Skeletal muscle satellite cell (primary cell): ENCODE data around the gene ZNF710.

Experiments used
- H3K27me3 ChIP-seq: 2 replicates; pipeline ENCODE4 v1.7.0; 2013; ENCODE audit warnings: low read length; ENCODE audit not compliant: control insufficient read depth, insufficient read depth
- H3K36me3 ChIP-seq: 2 replicates; pipeline ENCODE4 v1.7.0; 2013; ENCODE audit warnings: mild to moderate bottlenecking, control low read depth, low read length; ENCODE audit not compliant: insufficient read depth
- H3K4me1 ChIP-seq: 2 replicates; pipeline ENCODE4 v1.7.0; 2013; ENCODE audit warnings: low read length; ENCODE audit not compliant: control insufficient read depth, insufficient read depth
- H3K4me2 ChIP-seq: 2 replicates; pipeline ENCODE4 v1.7.0; 2013; ENCODE audit warnings: mild to moderate bottlenecking, low read length
- H3K4me3 ChIP-seq: 2 replicates; pipeline ENCODE4 v1.7.0; 2013; ENCODE audit warnings: low read length
- H3K9ac ChIP-seq: 2 replicates; pipeline ENCODE4 v1.7.0; 2013; ENCODE audit warnings: mild to moderate bottlenecking, low read depth, low read length, moderate library complexity
- H3K9me3 ChIP-seq: replicated peaks from 2 replicates; pipeline ENCODE4 v1.7.0; 2013; ENCODE audit warnings: mild to moderate bottlenecking, control low read depth, low read length

ZNF710 gene

DNA sequence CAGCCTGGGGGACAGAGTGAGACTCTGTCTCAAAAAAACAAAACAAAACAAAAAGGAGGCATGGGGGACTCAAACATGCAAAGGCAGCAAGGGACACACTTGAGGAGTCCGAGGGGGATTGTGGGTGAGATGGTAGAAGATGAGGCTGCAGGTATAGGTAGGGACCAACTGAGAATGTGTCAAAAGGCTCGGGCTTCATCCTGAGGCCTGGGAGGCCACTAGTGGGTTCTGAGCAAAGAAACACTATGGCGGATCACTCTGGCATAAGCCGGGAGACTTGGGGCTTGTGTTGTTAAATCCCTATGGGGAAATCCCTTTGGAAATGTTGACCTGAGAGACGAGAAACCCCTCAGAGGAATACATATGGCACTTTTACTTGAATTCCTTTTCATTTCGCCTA, 21.2 kb downstream of the ZNF710 start:
- Histone ChIP-seq H3K4me1 (no peaks in the 10 kb centered on the region), H3K4me2 (no peak overlapping the region), H3K36me3 (no peaks in the 10 kb centered on the region), H3K9ac (no peak overlapping the region), H3K4me3 (no peak overlapping the region), H3K9me3 (no peaks in the 10 kb centered on the region), H3K27me3 (no peaks in the 10 kb centered on the region)

DNA sequence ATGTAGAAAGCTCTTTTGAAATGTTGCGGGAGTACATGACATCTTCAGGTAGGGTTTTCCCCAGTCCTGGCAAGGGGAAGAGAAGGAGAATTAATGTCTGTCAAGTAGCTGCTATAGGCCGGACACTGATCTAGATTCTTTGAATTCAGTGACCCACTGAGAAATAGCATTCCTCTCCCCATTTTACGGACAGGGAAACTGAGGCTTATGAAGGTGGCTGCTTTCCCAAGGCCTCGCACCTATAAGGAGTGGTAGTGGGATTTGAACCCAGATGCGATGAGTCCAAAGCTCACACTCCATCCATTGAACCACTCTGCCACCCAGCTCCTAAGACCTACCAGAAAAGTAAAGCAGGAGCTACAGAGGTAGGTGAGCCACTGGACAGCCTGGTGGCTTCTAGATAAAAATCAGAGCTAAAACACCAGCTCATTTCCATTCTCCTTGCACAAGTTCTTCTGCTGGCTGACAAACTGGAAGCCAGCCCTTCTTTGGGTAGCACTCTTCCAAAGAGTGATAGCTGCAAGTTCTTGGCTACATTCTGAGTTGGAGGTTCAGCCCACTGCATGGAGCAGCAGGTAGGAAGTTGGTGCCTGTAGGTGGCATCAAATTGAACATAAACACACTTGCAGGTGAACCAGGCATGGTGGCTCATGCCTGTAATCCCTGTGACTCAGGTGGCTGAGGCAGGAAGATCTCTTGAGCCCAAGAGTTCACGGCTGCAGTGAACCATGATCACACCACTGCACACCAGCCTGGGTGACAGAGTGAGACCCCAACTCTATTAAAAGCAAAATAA, 22.0 kb downstream of the ZNF710 start:
- Histone ChIP-seq H3K9me3 (no peaks in the 10 kb centered on the region), H3K27me3 (no peaks in the 10 kb centered on the region), H3K9ac (no peak overlapping the region), H3K4me1 (no peaks in the 10 kb centered on the region), H3K4me3 (no peak overlapping the region), H3K36me3 (no peaks in the 10 kb centered on the region), H3K4me2 (no peak overlapping the region)

DNA sequence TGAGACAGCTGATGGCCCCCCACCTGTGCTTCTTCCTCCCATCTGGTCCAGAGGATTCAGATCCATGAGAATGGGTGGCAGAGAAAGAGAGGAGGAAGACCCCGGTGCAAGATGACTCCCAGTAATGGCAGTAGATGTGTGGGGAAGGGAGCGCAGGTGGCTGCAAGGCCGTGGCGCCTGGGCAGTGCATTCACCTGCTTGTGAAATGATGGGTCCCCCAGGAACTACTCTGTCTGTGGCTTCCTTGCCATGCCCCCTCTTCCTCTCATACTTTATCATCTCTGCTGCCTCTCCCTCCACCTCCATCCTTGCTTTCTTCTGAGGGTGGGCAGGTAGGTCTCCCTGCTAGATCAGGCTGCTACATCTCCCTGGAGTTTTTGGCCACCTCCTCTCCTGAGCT, 23.3 kb downstream of the ZNF710 start:
- H3K4me3 ChIP-seq, result no peak overlapping the region
- H3K4me1 ChIP-seq, result no peaks in the 10 kb centered on the region

DNA sequence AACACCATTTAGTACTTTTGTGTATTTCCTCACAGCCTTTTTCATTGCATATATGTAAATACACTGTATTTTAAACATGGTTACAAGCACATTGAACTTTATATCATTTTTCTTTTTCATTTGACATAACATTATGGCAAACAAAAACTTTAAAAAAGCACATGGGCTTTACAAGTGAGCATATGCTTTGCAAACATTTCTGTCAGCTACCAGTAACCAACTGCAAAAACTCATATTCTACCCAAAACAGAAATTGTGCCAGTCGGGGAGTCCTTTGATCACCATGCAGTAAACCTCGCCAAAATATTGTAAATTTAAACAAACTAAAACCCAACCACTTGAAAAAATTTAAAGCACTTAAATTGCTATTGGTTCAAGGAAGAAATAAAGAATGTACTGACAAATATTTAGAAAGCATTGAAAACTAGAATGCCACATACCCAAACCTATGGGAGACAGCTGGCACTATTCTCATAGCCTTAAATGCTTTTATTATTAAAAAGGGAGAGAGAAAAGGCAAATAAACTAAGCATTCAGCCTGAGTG, 24.4 kb downstream of the ZNF710 start:
- Histone ChIP-seq H3K4me1 (no peaks in the 10 kb centered on the region), H3K4me3 (no peak overlapping the region), H3K9me3 (no peaks in the 10 kb centered on the region), H3K27me3 (no peaks in the 10 kb centered on the region), H3K4me2 (no peak overlapping the region), H3K9ac (no peak overlapping the region), H3K36me3 (no peaks in the 10 kb centered on the region)

More for the DNA sequence above, 23.3 kb downstream of the ZNF710 start:
- H3K27me3 ChIP-seq, result no peaks in the 10 kb centered on the region
- H3K9ac ChIP-seq, result no peak overlapping the region
- H3K36me3 ChIP-seq, result no peaks in the 10 kb centered on the region
- no peaks in the 10 kb centered on the region for H3K9me3 ChIP-seq
- no peak overlapping the region for H3K4me2 ChIP-seq

DNA sequence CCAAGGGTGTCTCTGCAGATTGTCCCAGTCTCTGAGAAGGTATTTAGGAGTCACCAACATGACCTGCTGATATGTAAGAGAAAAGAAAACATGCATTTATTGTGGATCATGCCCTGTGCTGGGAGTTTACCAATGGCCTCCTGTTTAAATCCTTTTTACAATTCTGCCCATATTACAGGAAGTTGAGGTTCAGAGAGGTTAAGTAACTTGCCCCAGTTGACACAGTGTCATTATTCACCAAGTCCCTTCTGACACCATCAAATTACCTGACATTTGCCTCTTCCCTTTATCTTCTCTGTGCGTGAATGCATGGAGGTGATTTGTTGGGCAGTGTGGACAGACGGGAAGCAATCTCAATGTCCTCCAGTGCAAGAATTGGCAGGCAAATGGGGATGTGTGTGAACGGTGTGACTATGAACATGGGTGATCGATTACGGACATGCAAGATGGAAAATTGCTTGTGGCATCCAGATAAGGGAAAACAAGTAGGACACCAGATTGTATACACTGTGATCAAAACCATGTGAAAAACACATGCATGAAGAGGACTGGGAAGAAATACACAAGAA, 27.3 kb downstream of the ZNF710 start:
- Histone ChIP-seq H3K36me3 (no peaks in the 10 kb centered on the region), H3K4me1 (peaks cover 11% of the 10 kb centered on the region), H3K4me3 (no peak overlapping the region), H3K4me2 (no peak overlapping the region), H3K9me3 (no peaks in the 10 kb centered on the region), H3K9ac (no peak overlapping the region), H3K27me3 (no peaks in the 10 kb centered on the region)

DNA sequence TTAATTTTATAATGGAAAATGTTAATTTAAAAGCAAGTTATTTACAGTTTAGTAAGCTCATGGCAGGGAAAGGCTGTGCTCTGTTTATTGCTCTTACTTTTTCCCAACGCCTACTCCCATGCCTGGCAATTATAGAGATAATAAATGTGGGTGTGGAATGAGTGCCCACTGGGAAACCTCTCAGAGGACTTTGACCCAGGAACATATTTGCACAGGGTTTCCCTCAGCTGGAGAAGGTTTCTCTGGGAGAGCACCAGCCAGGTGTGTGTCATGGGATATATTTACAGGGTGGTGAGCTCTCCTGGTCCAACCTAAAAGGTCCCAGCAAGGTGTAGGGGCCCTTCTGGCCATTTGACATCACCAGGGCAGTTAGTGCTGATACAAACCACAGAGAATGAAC, 27.9 kb downstream of the ZNF710 start:
- H3K27me3 ChIP-seq, result no peaks in the 10 kb centered on the region
- peaks cover 12% of the 10 kb centered on the region for H3K4me1 ChIP-seq

DNA sequence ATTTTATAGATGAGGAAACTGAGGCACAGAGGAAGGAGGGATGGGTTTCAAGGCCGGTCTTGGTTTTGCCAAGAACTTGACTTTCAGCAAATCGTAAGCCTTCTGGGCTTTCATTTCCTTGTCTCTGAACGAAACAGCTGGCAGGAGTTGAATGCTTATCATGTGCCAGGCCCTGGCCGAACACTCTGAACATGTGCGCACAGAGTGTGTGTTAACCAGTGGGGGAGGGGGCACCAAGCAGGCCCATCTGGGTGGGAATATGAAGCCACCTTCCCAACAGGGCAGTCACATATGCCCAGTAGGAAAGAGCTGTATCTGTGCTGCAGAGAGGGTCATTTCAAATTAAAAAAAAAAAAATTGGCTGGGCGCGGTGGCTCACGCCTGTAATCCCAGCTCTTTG, 29.3 kb downstream of the ZNF710 start:
- Histone ChIP-seq H3K36me3 (no peaks in the 10 kb centered on the region), H3K4me3 (no peak overlapping the region), H3K4me1 (peaks cover 26% of the 10 kb centered on the region), H3K9ac (no peak overlapping the region), H3K27me3 (no peaks in the 10 kb centered on the region), H3K9me3 (no peaks in the 10 kb centered on the region), H3K4me2 (no peak overlapping the region)

More for the DNA sequence above, 27.9 kb downstream of the ZNF710 start:
- Histone ChIP-seq H3K4me2 (no peak overlapping the region), H3K9ac (no peak overlapping the region), H3K4me3 (no peak overlapping the region), H3K9me3 (no peaks in the 10 kb centered on the region), H3K36me3 (no peaks in the 10 kb centered on the region)

DNA sequence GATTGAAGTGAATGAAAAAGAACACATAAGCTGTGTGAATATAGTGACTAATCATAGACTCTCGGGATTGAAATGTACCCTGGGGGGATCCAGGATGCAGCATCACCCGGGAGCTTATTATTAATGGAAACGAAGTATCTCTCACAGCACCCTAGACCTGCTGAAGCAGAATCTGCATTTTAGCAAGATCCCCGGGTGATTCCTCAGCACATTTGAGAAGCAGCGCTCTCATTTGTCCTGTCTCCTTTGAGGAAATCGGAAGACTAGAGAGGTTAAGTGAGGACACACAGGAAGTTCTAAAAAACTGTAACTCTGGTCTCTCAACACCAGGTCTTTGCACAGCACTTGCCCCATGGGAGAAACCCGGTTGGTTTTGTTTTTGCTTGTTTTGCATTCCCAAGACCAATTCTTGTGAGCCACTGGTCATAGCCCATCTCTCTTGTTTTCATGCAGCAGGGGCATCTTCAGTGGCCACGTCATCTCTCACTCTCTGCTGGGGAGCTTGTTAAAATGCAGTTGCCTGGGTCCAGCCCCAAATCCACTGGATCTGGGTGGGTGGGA, 30.2 kb downstream of the ZNF710 start:
- Histone ChIP-seq H3K4me1 (peaks cover 31% of the 10 kb centered on the region), H3K27me3 (no peaks in the 10 kb centered on the region), H3K9ac (peak overlapping the region; percentile 26), H3K4me2 (peak overlapping the region; percentile 73), H3K4me3 (peak overlapping the region; percentile 42), H3K9me3 (no peaks in the 10 kb centered on the region), H3K36me3 (no peaks in the 10 kb centered on the region)

DNA sequence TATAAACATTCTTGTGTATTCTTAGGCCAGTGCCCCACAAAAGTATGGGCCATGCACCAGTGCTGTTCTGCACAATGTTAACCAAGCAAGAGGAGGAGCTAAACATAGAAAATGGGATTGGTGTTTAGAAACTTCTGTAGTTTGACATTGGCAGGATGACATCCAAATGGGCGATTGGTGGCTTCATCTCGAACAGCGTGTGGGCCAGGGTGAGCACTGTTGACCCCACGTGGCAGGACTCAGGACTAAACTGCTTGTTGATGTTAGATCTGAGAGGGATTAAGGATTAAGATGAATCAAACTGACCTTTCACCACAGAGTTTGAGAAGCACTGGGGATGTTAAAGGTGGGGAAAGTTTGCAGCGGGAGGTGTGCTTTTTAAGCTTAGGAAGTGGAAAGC, 31.9 kb downstream of the ZNF710 start:
- no peaks in the 10 kb centered on the region for H3K27me3 ChIP-seq
- H3K9me3 ChIP-seq, result no peaks in the 10 kb centered on the region
- H3K4me1 ChIP-seq, result peaks cover 43% of the 10 kb centered on the region
- H3K4me2 ChIP-seq, result no peak overlapping the region
- no peak overlapping the region for H3K9ac ChIP-seq
- no peak overlapping the region for H3K4me3 ChIP-seq
- H3K36me3 ChIP-seq, result no peaks in the 10 kb centered on the region

DNA sequence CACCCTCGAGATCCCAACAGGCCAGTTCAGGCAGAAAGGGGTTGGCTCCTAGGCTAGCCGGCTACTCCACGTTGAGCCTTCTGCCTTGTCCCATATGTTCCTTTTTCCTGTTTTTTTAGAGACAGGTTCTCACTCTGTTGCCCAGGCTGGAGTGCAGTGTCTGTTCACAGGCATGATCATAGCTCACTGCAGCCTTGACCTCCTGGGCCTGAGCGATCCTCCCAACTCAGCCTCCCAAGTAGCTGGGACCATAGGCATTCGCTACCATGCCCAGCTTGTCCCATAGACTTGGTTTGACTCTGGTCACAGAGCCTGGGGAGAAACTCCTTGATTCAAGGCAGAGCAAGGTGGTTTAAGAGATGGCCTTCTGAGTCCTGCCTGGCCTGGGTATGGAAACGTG, 32.3 kb downstream of the ZNF710 start:
- Histone ChIP-seq H3K27me3 (no peaks in the 10 kb centered on the region), H3K9ac (no peak overlapping the region), H3K9me3 (no peaks in the 10 kb centered on the region), H3K4me2 (no peak overlapping the region), H3K4me3 (no peak overlapping the region), H3K36me3 (no peaks in the 10 kb centered on the region), H3K4me1 (peaks cover 46% of the 10 kb centered on the region)

DNA sequence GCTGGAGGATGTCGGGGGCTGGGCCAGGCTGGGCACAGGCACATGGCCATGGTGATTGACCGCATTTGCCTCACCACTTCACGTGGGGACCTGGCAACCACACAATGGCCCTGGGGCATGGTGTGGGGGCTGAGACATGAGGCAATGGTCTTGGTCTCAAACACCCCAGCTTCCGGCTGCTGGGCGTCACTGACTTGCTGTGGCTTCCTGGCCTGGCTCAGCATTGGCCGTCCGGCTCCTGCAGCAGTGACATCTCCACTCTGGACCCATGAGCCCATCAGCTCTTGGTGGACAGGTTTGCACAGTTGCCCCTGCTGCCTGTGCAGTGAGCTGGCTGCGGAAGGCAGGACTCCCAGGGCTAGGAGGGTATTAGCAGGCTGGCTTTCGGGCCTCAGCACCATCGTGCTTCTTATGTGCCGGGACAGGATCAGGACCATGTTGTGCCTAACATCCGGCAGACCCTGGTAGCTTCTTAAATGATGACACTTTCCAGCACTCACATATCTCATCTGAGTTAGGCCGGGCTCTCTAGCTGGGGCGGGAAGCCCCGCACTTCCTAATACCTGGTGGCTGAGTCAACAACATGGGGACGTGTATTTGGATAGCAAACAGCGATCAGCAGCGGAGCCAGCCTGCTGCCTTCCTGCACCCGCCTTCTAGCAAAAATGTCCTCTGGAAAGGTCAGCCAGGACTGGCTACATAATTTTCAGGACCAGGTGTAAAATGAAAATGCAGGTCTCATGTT, 34.1 kb downstream of the ZNF710 start:
- Histone ChIP-seq H3K9ac (no peak overlapping the region), H3K27me3 (no peaks in the 10 kb centered on the region), H3K36me3 (no peaks in the 10 kb centered on the region), H3K9me3 (no peaks in the 10 kb centered on the region), H3K4me2 (no peak overlapping the region), H3K4me1 (peaks cover 46% of the 10 kb centered on the region), H3K4me3 (no peak overlapping the region)
